Gastroesophageal sphincter (tissue), 3 donors: ENCODE data around the gene RAPGEF5.

Source experiments
- EP300 ChIP-seq: sonication (generic); formaldehyde crosslinking; IDR thresholded peaks from one replicate; pipeline ENCODE4 v1.6.1; 2017; ENCODE audit warnings: antibody characterized with exemption, mild to moderate bottlenecking
- POLR2A ChIP-seq, 2 donors: fragments of 450-650 bp; IDR thresholded peaks; one replicate each; pipeline ENCODE4 v1.6.1; 2017; ENCODE audit warnings: antibody characterized with exemption in 2 of 2, mild to moderate bottlenecking in 2 of 2, moderate library complexity in 1 of 2
- POLR2AphosphoS5 ChIP-seq: sonication (generic); formaldehyde crosslinking; IDR thresholded peaks from one replicate; pipeline ENCODE4 v1.6.1; 2017; ENCODE audit warnings: antibody characterized with exemption
- TF ChIP-seq, protein P1 (sequence below), 4 experiments: fragments of 200-600 bp in 2 of 4; fragments of 450-650 bp in 2 of 4; sonication (generic) in 1 of 4; IDR thresholded peaks; one replicate each; pipeline ENCODE4 v1.5.1; 2017 to 2019; ENCODE audit warnings: antibody characterized with exemption in 4 of 4, mild to moderate bottlenecking in 2 of 4, moderate library complexity in 2 of 4

DNA sequence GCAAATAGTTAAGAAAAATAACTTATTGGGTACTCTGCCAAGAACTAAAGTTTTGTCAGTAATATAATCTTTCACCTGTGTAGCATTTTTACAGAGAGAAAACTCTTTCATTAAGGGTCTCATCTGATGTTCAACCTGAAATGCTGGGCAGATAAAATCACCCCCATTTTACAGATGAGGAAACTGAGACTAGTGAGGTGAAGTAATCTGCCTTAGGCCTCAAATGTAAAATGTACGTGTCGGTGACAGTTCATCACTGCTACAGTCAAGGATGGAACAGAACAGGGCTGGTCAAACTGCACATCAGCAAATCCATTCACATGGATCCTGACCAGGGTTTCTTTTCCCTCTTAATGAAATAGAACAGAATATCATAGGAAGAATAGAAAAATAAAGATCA is 121.8 kb downstream of the RAPGEF5 start:
- TF ChIP-seq POLR2A (IDR thresholded peaks at IDR 0.05), result no peak
- TF ChIP-seq EP300, result no peak
- TF ChIP-seq, protein P1, sequence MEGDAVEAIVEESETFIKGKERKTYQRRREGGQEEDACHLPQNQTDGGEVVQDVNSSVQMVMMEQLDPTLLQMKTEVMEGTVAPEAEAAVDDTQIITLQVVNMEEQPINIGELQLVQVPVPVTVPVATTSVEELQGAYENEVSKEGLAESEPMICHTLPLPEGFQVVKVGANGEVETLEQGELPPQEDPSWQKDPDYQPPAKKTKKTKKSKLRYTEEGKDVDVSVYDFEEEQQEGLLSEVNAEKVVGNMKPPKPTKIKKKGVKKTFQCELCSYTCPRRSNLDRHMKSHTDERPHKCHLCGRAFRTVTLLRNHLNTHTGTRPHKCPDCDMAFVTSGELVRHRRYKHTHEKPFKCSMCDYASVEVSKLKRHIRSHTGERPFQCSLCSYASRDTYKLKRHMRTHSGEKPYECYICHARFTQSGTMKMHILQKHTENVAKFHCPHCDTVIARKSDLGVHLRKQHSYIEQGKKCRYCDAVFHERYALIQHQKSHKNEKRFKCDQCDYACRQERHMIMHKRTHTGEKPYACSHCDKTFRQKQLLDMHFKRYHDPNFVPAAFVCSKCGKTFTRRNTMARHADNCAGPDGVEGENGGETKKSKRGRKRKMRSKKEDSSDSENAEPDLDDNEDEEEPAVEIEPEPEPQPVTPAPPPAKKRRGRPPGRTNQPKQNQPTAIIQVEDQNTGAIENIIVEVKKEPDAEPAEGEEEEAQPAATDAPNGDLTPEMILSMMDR (IDR thresholded peaks at IDR 0.05), result no peak
- TF ChIP-seq POLR2AphosphoS5, result no peak
